ENCODE measurements around the gene C1orf174. TPM values are rescaled to one million over a fixed set of nuclear protein-coding genes. Genes with fewer than 3 reads are reported as not detected.

Gene C1orf174
- total RNA-seq, 6 experiments from 2014 or later, result 9.7 to 20.9 (median 11.1) TPM

- Histone ChIP-seq H3K27ac (no peak overlapping the region), H3K4me1 (no peaks in the 10 kb centered on the region), H3K27me3 (peaks cover 0 to 6% of the 10 kb centered on the region in 2 donors), H3K36me3 (no peaks in the 10 kb centered on the region), H3K4me3 (no peak overlapping the region), H3K9me3 (no peaks in the 10 kb centered on the region)
- DNase-seq, result no peak
- WGBS (ENCODE audit: insufficient coverage, low coverage, low lambda C conversion rate, missing lambda C conversion rate), result 38% methylated on average over 8 of the region's 13 CpGs
- ATAC-seq, result no peak
- no peak for TF ChIP-seq POLR2A (IDR thresholded peaks at IDR 0.05)
- TF ChIP-seq CTCF (IDR thresholded peaks at IDR 0.05), result no peak
- intact Hi-C loops (cut with DNase I), result no loop called here
Observed at GRCh38 chr1:3944578-3945125, 44.6 kb upstream of the C1orf174 start.

GRCh38 chr1:3943806-3944577 lies 43.9 kb upstream of the C1orf174 start:
- ATAC-seq (no peak), DNase-seq (no peak)
- TF ChIP-seq POLR2A (IDR thresholded peaks at IDR 0.05) (no peak), CTCF (IDR thresholded peaks at IDR 0.05) (no peak)
- no peaks in the 10 kb centered on the region for H3K4me1 ChIP-seq
- no peaks in the 10 kb centered on the region for H3K9me3 ChIP-seq
- no peak overlapping the region for H3K4me3 ChIP-seq
- H3K27me3 ChIP-seq, result peaks cover 0 to 6% of the 10 kb centered on the region in 2 donors
- intact Hi-C loops (cut with DNase I), result no loop called here
- no peaks in the 10 kb centered on the region for H3K36me3 ChIP-seq
- 58% methylated on average over 17 of the region's 29 CpGs for WGBS (ENCODE audit: insufficient coverage, low coverage, low lambda C conversion rate, missing lambda C conversion rate)
- H3K27ac ChIP-seq, result no peak overlapping the region

- 54% methylated on average over 7 of the region's 11 CpGs for WGBS (ENCODE audit: insufficient coverage, low coverage, low lambda C conversion rate, missing lambda C conversion rate)
- peaks cover 0 to 6% of the 10 kb centered on the region in 2 donors for H3K27me3 ChIP-seq
- DNase-seq (no peak), ATAC-seq (no peak)
- H3K27ac ChIP-seq, result no peak overlapping the region
- H3K36me3 ChIP-seq, result no peaks in the 10 kb centered on the region
- no peaks in the 10 kb centered on the region for H3K9me3 ChIP-seq
- no peak overlapping the region for H3K4me3 ChIP-seq
- intact Hi-C loops (cut with DNase I), result no loop called here
- no peaks in the 10 kb centered on the region for H3K4me1 ChIP-seq
- TF ChIP-seq CTCF (IDR thresholded peaks at IDR 0.05) (no peak), POLR2A (IDR thresholded peaks at IDR 0.05) (no peak)
Observed at GRCh38 chr1:3943123-3943431, 43.0 kb upstream of the C1orf174 start.

- H3K36me3 ChIP-seq, result no peaks in the 10 kb centered on the region
- intact Hi-C loops (cut with DNase I), result no loop called here
- no peaks in the 10 kb centered on the region for H3K4me1 ChIP-seq
- peaks cover 0 to 6% of the 10 kb centered on the region in 2 donors for H3K27me3 ChIP-seq
- no peak overlapping the region for H3K27ac ChIP-seq
- TF ChIP-seq POLR2A (IDR thresholded peaks at IDR 0.05) (no peak), CTCF (IDR thresholded peaks at IDR 0.05) (no peak)
- H3K4me3 ChIP-seq, result no peak overlapping the region
- H3K9me3 ChIP-seq, result no peaks in the 10 kb centered on the region
- ATAC-seq, result peak in 3 of 4 donors; percentile 45 to 61 (median 51)
- WGBS (ENCODE audit: insufficient coverage, low coverage, low lambda C conversion rate, missing lambda C conversion rate), result 24% methylated on average over 9 of the region's 17 CpGs
- no peak for DNase-seq
Observed at GRCh38 chr1:3942416-3943122, 42.5 kb upstream of the C1orf174 start.
